ENCODE measurements around the gene MATN1.

MATN1 gene

DNA sequence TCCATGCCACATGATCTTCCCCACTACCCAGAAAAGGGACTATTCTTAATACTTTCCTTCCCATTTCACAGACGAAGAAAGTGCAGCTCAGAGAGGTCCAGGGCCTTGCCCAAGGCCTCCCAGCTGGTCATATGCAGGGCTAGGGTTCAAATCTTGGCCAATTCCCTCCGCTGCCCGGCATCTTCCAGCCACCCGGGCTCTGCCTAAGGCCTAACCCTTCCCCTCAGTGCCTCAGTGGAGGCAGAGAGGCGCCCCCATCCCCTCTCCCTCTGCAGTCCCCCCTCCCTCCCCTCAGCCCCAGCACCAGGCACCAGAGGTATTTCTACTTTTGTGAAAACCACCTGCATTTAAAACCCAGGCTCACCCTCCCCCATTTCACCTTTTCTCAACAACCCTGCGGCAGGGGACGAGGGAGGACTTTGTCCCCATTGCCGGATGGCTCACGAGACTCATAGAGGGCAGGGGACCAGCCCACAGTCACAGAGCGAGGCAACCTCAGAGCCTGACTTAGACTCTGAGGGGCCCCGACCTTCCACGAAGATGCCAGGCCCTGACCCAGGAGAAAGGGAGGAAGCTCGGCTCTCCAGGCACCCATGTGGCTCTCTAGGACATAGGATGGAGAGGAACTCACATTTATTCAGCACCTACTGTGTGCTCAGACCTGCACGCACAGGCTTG, 21.9 kb upstream of the MATN1 start:
- no peak for DNase-seq (ENCODE audit: low read depth)

GRCh38 chr1:30744060-30744756, 20.8 kb upstream of the MATN1 start:
- no peak for DNase-seq (ENCODE audit: low read depth)

GRCh38 chr1:30743584-30744059, 20.2 kb upstream of the MATN1 start:
- DNase-seq (ENCODE audit: low read depth): no peak

DNA sequence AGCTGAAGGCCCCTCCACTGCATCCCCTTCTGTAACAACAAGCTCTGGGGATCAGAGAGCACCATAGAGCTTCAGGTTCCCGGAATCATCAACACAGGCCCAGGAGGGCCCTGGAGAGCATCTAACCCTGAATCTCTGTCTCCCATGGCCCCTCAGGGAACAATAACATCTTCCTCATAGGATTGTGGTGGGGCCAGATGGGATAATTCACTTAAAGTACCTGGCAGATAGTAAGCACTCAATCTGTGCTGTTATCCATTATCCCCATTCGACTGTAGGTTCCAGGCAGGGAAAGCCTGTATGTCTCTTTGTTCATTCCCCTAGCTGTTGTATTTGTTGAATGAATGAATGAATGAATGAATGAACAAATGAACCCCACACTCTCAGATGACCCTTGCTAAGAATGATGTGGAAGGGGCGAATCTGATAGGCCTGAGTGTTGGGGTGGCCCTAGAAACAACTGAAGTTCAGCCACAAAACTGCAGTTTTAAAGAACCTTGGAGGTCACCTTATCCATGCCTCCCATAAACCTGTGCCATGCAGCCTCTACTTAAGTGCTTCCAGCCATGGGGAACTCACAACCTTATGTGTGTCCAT, 19.7 kb upstream of the MATN1 start:
- no peak for DNase-seq (ENCODE audit: low read depth)

DNA sequence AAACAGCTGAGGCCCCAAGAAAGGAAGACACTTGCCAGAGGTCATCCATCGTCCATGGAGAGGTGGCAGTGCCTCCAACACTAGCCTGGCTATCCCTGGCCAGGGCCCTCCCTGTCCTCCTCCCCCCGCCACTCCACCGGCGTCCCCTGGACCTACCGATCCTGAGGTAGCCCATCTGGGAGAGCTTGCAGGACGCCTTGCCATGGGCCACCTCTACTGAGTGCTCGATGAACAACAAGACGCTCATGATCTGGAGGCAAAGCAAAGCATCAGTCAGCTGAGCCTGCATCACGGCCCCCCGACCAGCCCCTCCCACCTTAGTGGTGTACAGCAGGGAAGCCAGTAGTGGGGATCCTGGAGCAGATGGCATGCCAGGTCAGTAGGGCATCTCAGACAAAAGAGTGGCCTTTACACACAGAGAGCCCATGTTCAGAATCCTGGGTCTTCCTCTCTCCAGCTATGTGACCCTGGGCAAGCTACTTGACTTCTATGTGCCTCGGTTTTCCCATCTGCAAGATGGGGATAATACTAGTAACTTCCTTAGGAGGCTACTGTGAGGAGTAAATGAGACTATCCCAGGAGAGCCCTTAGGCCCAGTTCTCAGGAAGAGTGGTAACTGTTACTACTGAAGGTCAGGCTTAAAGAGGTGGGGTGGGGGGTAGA, 19.0 kb upstream of the MATN1 start:
- DNase-seq (ENCODE audit: low read depth): no peak

DNA sequence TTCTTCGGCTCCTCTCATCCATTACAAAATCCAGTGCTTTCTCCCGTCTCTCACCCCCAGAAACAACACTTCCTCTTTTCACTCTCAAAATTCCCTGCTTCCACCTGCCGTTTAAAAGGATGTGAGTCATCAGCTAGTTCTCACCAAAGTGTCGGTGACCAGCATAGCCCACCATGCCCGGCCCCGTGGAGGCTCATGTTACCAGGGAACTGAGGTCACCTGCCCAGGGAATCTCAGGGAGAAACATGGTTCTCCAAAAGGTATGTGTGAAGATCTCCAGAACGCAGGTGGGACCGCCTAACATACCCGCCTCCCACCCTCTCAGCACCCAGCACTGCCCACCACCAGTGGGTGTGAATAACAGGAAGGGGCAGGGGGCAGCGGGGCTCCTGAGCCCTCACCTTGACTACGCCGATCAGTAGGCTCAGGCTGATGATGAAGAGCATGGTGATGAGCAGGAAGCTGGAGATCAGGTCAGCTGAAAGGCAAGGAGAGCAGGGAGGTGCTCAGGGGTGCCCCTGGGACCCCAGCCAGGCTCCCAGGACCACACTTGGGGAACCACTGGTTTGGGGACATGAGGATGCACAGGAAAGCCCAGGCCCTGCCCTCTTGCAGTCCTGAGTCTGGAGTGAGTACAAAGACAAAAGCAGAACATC, 18.0 kb upstream of the MATN1 start:
- no peak for DNase-seq (ENCODE audit: low read depth)

GRCh38 chr1:30740251-30741238, 17.2 kb upstream of the MATN1 start:
- no peak for DNase-seq (ENCODE audit: low read depth)

GRCh38 chr1:30739601-30740000, 16.2 kb upstream of the MATN1 start:
- DNase-seq (ENCODE audit: low read depth): no peak

- DNase-seq (ENCODE audit: low read depth): no peak
These were observed 15.6 kb upstream of the MATN1 start for GRCh38 chr1:30738715-30739559.

GRCh38 chr1:30738040-30738714, 14.8 kb upstream of the MATN1 start:
- DNase-seq (ENCODE audit: low read depth): no peak

- no peak for DNase-seq (ENCODE audit: low read depth)
These were observed 14.1 kb upstream of the MATN1 start for GRCh38 chr1:30737357-30738039.

- DNase-seq (ENCODE audit: low read depth): no peak
These were observed 12.5 kb upstream of the MATN1 start for GRCh38 chr1:30735668-30736498.

GRCh38 chr1:30735124-30735523, 11.7 kb upstream of the MATN1 start:
- DNase-seq (ENCODE audit: low read depth): no peak

DNA sequence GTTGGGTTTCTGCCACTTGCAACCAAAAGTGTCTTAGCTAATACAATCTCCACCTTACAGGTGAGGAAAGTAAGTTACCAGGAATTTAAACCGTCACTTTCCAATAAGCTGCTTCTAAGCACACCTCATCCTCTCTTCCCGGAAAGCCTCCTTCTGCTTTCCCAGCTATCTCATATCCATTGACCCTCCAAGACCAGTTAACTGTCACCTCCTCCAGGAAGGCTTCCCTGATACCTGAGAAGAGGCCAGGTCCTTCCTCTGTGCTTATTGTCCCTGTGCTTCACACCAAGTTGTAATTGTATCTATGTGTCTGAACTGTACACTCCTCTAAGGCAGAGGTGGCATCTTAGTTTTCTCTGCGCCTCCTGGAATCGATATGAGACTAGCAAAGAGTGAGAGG, 11.2 kb upstream of the MATN1 start:
- DNase-seq (ENCODE audit: low read depth): no peak

GRCh38 chr1:30734106-30734505, 10.7 kb upstream of the MATN1 start:
- DNase-seq (ENCODE audit: low read depth): no peak

GRCh38 chr1:30733493-30733892, 10.1 kb upstream of the MATN1 start:
- no peak for DNase-seq (ENCODE audit: low read depth)

DNA sequence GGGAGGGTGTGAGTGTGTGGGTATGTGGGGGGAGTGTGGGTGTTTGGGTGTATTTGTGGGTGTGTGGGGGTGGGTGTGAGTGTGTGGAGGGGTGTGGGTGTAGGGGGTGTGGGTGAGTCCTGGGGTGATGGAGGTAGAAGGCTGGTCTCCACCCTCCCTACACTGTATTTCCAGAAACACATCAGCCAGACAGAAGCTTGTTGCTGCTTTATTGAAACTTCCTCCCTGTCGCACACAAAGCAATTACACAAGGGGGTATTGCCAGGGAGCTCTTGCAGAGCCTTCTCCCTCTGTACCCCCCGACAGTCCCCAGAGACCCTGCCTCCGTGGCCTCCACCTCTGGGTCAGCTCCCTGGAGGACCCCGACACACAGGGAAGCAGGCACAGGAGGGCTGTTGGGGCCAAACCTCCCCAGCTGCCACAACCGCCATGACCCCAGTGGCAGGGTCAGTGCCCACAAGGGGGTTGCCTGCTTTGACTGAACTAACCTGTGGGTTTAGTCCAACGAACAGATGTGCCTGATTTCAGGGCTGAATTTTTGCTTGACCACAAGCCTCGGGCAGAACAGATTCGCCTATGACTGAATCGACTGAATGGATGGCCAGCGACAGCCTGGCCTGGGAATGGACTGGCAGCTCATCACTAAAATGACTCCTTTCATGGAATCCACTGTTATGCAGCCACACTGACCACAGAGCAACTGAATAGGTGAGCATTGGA, 9.1 kb upstream of the MATN1 start:
- no peak for DNase-seq (ENCODE audit: low read depth)

Measured in GM04504 (cell line).